Right lobe of liver (tissue), 6 donors: ENCODE measurements around the gene ZNF74. TPM values are rescaled to one million over a fixed set of nuclear protein-coding genes. Genes with fewer than 3 reads are reported as not detected.

Experiments
- ATAC-seq, 4 donors: fragments of 200-7000 bp; cut with Tn5 transposase; one replicate each; pipeline ENCODE4 v1.9.1; 2020; ENCODE audit warnings: mild to moderate bottlenecking in 4 of 4, moderate library complexity in 4 of 4
- DNase-seq, 3 donors: peaks; one replicate each; pipeline ENCODE4 v3.0.0-alpha.2; 2020
- H3K27ac ChIP-seq, 3 donors: fragments of 200-600 bp; one replicate each; pipeline ENCODE4 v1.8.0; 2022
- H3K27me3 ChIP-seq, 2 donors: fragments of 200-600 bp; one replicate each; pipeline ENCODE4 v1.8.0; 2022
- H3K36me3 ChIP-seq, 4 donors: fragments of 200-600 bp; sonication (generic) in 1 of 4; one replicate each; pipeline versions ENCODE4 v1.5.1 to v1.8.0; 2017 to 2022; ENCODE audit warnings: control low read depth in 1 of 4
- H3K4me1 ChIP-seq, 4 donors: fragments of 200-600 bp; sonication (generic) in 1 of 4; one replicate each; pipeline versions ENCODE4 v1.5.1 to v1.8.0; 2017 to 2022; ENCODE audit warnings: control low read depth in 1 of 4
- H3K4me3 ChIP-seq, 3 donors: fragments of 200-600 bp; one replicate each; pipeline ENCODE4 v1.8.0; 2022
- H3K9me3 ChIP-seq, 4 donors: fragments of 200-600 bp; sonication (generic) in 1 of 4; one replicate each; pipeline versions ENCODE4 v1.5.1 to v1.8.0; 2017 to 2022; ENCODE audit warnings: control low read depth in 1 of 4
- CTCF ChIP-seq, 4 donors: fragments of 200-600 bp in 3 of 4; fragments of 450-650 bp in 1 of 4; IDR thresholded peaks; one replicate each; pipeline versions ENCODE4 v1.5.1 to v1.8.0; 2016 to 2022; ENCODE audit warnings: antibody characterized with exemption in 4 of 4, mild to moderate bottlenecking in 2 of 4
- POLR2A ChIP-seq: fragments of 450-650 bp; IDR thresholded peaks from one replicate; pipeline ENCODE4 v1.6.1; 2017; ENCODE audit warnings: antibody characterized with exemption, mild to moderate bottlenecking
- WGBS: methylation state at CpG from one replicate; pipeline ENCODE4 v1.1.6; 2018; ENCODE audit warnings: low coverage, low lambda C conversion rate; ENCODE audit not compliant: insufficient coverage; ENCODE audit errors: missing lambda C conversion rate; 5-methylcytosine and 5-hydroxymethylcytosine counted together
- intact Hi-C, 2 donors: fragments of 100-400 bp; cut with DNase I; formaldehyde crosslinking; loops; one replicate each; pipeline versions ENCODE4 v1.11.2 to v1.14.1; 2022
- total RNA-seq, 6 experiments: library from RNA; depleted of rRNA in 2 of 6; stranded (reverse); fragments of >200 nt in 2 of 6; fragmentation: NEBNext Ultra II Directional in 3 of 6; extraction: Animal tissue kit (Norgen Biotek cat#: 25700) in 3 of 6; gene quantifications; one replicate each; pipeline versions ENCODE4 v1.1.0 to v1.2.4, GENCODE V29; 2016 to 2023
- donor health status: DM: no; HTN: yes; CAD: no.
- donor health status: DM: no; HTN: no; CAD: no.
- donor health status: DM: no; HTN: no; CAD: no.
- donor health status: DM: no; HTN: yes; CAD: no.
- donor health status: DM: no; HTN: yes; CAD: no.

ZNF74 gene
- total RNA-seq, 6 experiments from 2014 or later = 3.2 to 6.6 (median 3.4) TPM

DNA sequence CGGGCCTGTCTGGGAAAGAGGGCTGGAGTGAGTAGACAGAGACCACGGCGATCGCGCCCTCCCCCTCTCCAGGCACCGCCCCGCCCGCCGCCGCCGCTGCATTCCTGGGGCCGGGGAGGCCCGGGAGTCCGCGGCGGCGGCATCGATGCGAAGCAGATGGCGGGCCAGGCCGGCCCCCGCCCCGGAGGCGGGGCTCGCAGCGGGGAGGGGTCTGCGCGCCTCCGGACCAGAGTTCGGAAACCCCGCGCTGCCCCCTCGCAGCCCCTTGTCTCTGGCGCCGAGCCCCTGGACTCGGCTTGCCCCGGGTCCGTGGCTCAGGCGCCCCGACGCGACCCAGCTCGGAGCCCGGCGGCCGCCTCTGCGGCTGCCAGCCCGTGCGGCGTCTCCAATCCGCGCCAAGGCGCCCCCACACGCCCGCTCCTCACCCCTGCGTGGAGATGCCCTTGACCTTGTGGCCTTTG is 42.4 kb downstream of the ZNF74 start:
- Histone ChIP-seq H3K27me3 (peaks cover 0 to 12% of the 10 kb centered on the region in 2 donors), H3K4me1 (peaks cover 0 to 13% (median 0%) of the 10 kb centered on the region in 4 donors), H3K27ac (no peak overlapping the region), H3K4me3 (peak overlapping the region; percentile 23 to 42 (median 25)), H3K36me3 (no peaks in the 10 kb centered on the region), H3K9me3 (no peaks in the 10 kb centered on the region)
- WGBS = 0% methylated on average over 6 of the region's 56 CpGs
- ATAC-seq (no peak), DNase-seq (peak in 1 of 3 donors; percentile 47)
- intact Hi-C loops = no loop called here
- TF ChIP-seq CTCF (IDR thresholded peaks at IDR 0.05) (no peak), POLR2A (no peak)

- Histone ChIP-seq H3K4me1 (peaks cover 0 to 12% (median 0%) of the 10 kb centered on the region in 4 donors), H3K9me3 (no peaks in the 10 kb centered on the region), H3K4me3 (peak overlapping the region; percentile 23 to 42 (median 25)), H3K36me3 (no peaks in the 10 kb centered on the region), H3K27ac (no peak overlapping the region), H3K27me3 (peaks cover 0 to 12% of the 10 kb centered on the region in 2 donors)
- 6% methylated on average over 32 of the region's 61 CpGs for WGBS
- TF ChIP-seq POLR2A = no peak
- TF ChIP-seq CTCF (IDR thresholded peaks at IDR 0.05) = no peak
- ATAC-seq = peak in 3 of 4 donors; percentile 2 to 5 (median 5)
- peak in 1 of 3 donors; percentile 39 for DNase-seq
- intact Hi-C loops = no loop called here
Measured at GRCh38 chr22:20436768-20437612, 43.0 kb downstream of the ZNF74 start.

DNA sequence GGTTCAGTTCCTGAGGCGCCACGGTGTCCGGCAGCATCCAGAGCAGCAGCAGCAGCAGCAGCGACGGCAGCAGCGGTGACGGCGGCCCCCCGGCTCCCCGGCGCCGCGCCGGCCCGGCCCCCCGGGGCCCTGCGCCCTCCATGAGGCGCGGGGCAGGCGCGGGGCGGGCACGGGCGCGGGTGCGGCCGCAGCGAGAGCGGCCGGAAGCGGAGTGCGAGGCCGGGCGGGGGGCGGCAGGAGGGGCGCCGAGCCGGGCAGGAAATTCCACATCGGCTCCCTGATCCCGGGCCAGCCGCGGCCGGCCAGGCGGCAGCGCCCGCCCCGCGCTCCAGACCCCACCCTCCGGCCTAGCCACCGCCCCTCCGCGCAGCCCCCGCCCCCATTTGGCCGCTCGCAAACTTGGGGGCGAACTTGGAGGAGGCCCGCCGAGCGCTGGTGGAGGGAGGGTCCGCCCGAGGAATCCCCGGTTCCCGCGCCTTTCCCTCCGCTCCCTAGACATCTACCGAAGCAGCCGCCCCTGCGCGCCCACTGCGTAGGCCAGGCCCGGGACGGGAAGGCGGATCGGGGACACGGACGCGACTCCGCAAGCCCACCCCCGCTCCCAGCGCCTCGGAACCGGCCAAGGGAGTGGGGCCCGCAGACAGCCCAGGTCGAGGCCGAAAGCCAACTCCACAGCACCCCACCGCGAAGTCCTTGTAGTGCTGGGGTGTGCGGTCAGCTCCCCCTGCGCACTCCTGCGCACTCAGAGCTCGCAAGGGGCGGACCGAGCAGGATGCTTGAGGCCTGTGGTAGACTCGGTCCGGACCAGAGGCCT is 43.9 kb downstream of the ZNF74 start, which contains the start of gene SCARF2:
Gene SCARF2, minus strand, starts transcription at position 213 of the 814 bp plus-strand sequence. Its CDS starts 71 bp downstream, at position 142.
- peaks cover 0 to 12% (median 0%) of the 10 kb centered on the region in 4 donors for H3K4me1 ChIP-seq
- ATAC-seq (peak; percentile 20 to 44 (median 36)), DNase-seq (peak in 1 of 3 donors; percentile 55)
- peaks cover 0 to 12% of the 10 kb centered on the region in 2 donors for H3K27me3 ChIP-seq
- H3K36me3 ChIP-seq = no peaks in the 10 kb centered on the region
- WGBS = 25% methylated on average over 8 of the region's 95 CpGs
- intact Hi-C loops = no loop called here
- TF ChIP-seq CTCF (IDR thresholded peaks at IDR 0.05) (no peak), POLR2A (no peak)
- H3K4me3 ChIP-seq = peak within 1 kb of the TSS; percentile 34 to 42 (median 36)
- H3K9me3 ChIP-seq = no peaks in the 10 kb centered on the region
- peak within 1 kb of the TSS; percentile 28 to 36 (median 29) for H3K27ac ChIP-seq

- WGBS = 32% methylated on average over 6 of the region's 6 CpGs
- peaks cover 0 to 12% of the 10 kb centered on the region in 2 donors for H3K27me3 ChIP-seq
- no peaks in the 10 kb centered on the region for H3K9me3 ChIP-seq
- DNase-seq (no peak), ATAC-seq (no peak)
- no peak for TF ChIP-seq CTCF (IDR thresholded peaks at IDR 0.05)
- TF ChIP-seq POLR2A = no peak
- H3K4me1 ChIP-seq = peaks cover 0 to 12% (median 0%) of the 10 kb centered on the region in 4 donors
- no peaks in the 10 kb centered on the region for H3K36me3 ChIP-seq
- intact Hi-C loops = no loop called here
- H3K4me3 ChIP-seq = peak overlapping the region in 1 of 3 donors; percentile 42
- no peak overlapping the region for H3K27ac ChIP-seq
Measured at GRCh38 chr22:20438427-20438677, 44.4 kb downstream of the ZNF74 start.
